ENCODE measurements around the gene CD37.
"Not testable (repeated sequence)": the region's sequence is repeated elsewhere in the genome, so short reads cannot be mapped to it uniquely, and the experiment has no call there.

- TF ChIP-seq HSF1 (IDR thresholded peaks at IDR 0.05; ENCODE audit: low read depth, low read length); POLR2AphosphoS5 (IDR thresholded peaks at IDR 0.05; ENCODE audit: low read length); MYC (IDR thresholded peaks at IDR 0.05; ENCODE audit: insufficient read depth, insufficient read length, insufficient replicate concordance, low read length, severe bottlenecking); EZH2 (IDR thresholded peaks at IDR 0.05; ENCODE audit: borderline replicate concordance, control insufficient read depth, low read depth, low read length); SMAD1 (IDR thresholded peaks at IDR 0.05; ENCODE audit: low read depth, partially characterized antibody); ELK1 (IDR thresholded peaks at IDR 0.05; ENCODE audit: low read depth, low read length); USF2 (IDR thresholded peaks at IDR 0.05; ENCODE audit: borderline replicate concordance, low read depth, low read length); POLR2A (IDR thresholded peaks at IDR 0.05; ENCODE audit: low read depth, low read length); HCFC1 (IDR thresholded peaks at IDR 0.05; ENCODE audit: low read length); TBL1XR1 (IDR thresholded peaks at IDR 0.05; ENCODE audit: low read depth, low read length): not testable (repeated sequence)
- TF ChIP-seq CTCF (IDR thresholded peaks at IDR 0.05 in 2 of 3, conservative IDR thresholded peaks at IDR 0.05 in 1 of 3; ENCODE audit: control insufficient read depth in 2 of 3, extremely low read depth in 1 of 3, insufficient read depth in 1 of 3, low read depth in 3 of 3, low read length in 3 of 3), result peak in 1 of 3 experiments; percentile 15; a peak in 2 of 6 replicates
These were observed 28.5 kb upstream of the CD37 start for GRCh38 chr19:49306734-49307133.

All from GM12878 (cell line).